Measurements from ENCODE around the gene GGA2.

The GGA2 gene

DNA sequence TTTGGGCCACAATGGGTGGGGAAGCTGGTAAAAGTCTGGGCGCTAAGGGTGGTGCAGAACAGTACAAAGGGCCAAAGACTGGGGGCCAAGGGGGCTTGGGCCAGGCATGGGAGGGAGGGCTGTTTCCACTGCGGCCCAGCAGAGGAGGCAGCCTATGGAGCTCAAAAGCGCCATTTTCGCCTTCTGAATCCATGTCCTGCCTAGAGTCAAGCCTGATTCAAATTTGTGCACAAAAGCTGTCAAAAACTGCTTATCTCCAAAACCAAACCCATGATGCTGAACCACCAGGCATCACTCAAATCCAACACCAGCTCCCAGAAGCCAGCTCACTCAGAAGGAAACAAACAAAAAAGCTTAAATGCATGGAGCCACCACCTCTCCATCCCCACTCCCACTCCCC lies 73.3 kb downstream of the GGA2 start:
- Histone ChIP-seq H3K4me3 (ENCODE audit: extremely low read depth, insufficient read depth, low read length, poor library complexity, severe bottlenecking) (no peak overlapping the region), H3K9me3 (ENCODE audit: control insufficient read depth, low read length) (no peaks in the 10 kb centered on the region), H3K36me3 (ENCODE audit: control insufficient read depth, insufficient read depth, low read length) (peaks cover 57% of the 10 kb centered on the region), H3K27ac (ENCODE audit: low read depth, low read length, severe bottlenecking) (no peak overlapping the region), H3K4me1 (ENCODE audit: control insufficient read depth, insufficient read depth, low read length, poor library complexity, severe bottlenecking) (no peaks in the 10 kb centered on the region)
- 85 to 97% methylated on average over 3 of the region's 4 CpGs for WGBS, 2 experiments (ENCODE audit: insufficient coverage in 2 of 2)

DNA sequence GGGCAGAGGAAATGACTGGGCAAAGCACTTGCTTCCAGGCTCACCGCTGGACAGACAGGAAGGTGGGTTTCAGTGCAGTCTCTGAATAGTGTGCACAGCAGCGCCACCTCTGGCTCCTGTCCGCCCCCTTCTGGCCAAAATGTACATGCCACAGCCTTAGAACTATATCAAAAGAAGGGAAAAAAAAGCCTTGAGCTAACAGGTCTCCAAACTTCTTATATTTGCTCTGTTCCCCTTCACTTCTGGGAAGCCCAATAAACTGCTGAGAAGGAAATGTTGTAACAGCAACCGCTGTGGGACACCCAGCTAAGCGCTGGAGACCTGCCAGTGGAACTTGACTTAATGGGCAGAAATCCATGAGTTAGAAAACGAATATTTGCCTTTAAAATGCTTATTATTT lies 74.8 kb downstream of the GGA2 start:
- Histone ChIP-seq H3K36me3 (ENCODE audit: control insufficient read depth, insufficient read depth, low read length) (peaks cover 51% of the 10 kb centered on the region), H3K4me1 (ENCODE audit: control insufficient read depth, insufficient read depth, low read length, poor library complexity, severe bottlenecking) (no peaks in the 10 kb centered on the region), H3K4me3 (ENCODE audit: extremely low read depth, insufficient read depth, low read length, poor library complexity, severe bottlenecking) (no peak overlapping the region), H3K27ac (ENCODE audit: low read depth, low read length, severe bottlenecking) (no peak overlapping the region), H3K9me3 (ENCODE audit: control insufficient read depth, low read length) (no peaks in the 10 kb centered on the region)
- 24 to 36% methylated on average over 1 to 4 of the region's 6 CpGs for WGBS, 2 experiments (ENCODE audit: insufficient coverage in 2 of 2)

DNA sequence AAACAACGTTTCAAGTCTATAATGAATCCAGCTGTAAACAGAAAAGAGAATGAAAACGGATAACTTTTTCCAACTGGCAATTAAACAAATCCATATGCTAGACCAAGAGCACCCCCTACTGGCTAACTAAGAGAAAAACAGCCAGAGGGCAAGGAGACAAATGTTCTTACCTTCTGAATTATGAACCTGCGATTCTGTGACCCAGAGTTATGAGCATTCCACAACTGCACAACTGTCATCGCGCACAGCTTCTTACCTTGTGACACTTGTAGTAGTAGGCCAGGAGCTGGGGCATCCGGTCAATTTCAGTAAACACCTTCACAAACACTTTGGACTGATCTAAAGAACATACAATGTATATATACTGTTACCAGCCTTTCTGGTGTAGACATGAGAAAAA lies 75.9 kb downstream of the GGA2 start:
- H3K36me3 ChIP-seq (ENCODE audit: control insufficient read depth, insufficient read depth, low read length): peaks cover 46% of the 10 kb centered on the region
- no peak overlapping the region for H3K27ac ChIP-seq (ENCODE audit: low read depth, low read length, severe bottlenecking)
- 24 to 71% methylated on average over 1 to 3 of the region's 6 CpGs for WGBS, 2 experiments (ENCODE audit: insufficient coverage in 2 of 2)

DNA sequence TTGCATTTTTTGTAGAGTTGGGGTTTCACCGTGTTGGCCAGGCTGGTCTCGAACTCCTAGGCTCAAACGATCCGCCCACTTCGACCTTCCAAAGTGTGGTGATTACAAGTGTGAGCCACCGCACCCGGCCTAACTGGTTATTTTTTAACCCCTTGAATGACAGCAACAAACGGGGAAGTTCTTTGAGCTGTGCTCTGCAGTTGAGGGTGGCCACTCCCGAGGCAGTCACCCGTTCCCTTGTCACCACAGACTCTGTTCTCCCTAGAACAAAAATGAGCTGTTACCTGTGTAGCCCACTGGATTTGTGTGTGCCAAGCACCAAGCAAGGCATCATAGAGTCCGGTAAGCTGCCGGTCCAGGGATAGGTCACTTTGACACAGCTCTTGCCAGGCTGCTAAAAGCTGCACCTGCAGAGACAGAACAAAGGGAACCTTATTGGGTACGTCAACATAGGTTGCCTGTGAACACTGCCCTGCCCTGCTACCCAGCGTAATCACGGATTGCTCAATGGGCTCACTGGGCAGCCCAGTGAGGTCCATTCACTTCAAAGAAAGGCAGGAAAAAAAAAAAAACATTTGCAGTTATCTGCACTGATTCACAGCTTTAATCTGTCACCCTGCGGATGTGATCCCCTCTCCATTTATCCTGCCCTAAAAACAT lies 76.9 kb downstream of the GGA2 start:
- Histone ChIP-seq H3K4me3 (ENCODE audit: extremely low read depth, insufficient read depth, low read length, poor library complexity, severe bottlenecking) (no peak overlapping the region), H3K36me3 (ENCODE audit: control insufficient read depth, insufficient read depth, low read length) (peaks cover 43% of the 10 kb centered on the region), H3K4me1 (ENCODE audit: control insufficient read depth, insufficient read depth, low read length, poor library complexity, severe bottlenecking) (no peaks in the 10 kb centered on the region), H3K27ac (ENCODE audit: low read depth, low read length, severe bottlenecking) (no peak overlapping the region), H3K9me3 (ENCODE audit: control insufficient read depth, low read length) (no peaks in the 10 kb centered on the region)
- WGBS, 2 experiments (ENCODE audit: insufficient coverage in 2 of 2): 94% methylated on average over 14 to 15 of the region's 16 CpGs

More for the DNA sequence above, 75.9 kb downstream of the GGA2 start:
- Histone ChIP-seq H3K4me1 (ENCODE audit: control insufficient read depth, insufficient read depth, low read length, poor library complexity, severe bottlenecking) (no peaks in the 10 kb centered on the region), H3K4me3 (ENCODE audit: extremely low read depth, insufficient read depth, low read length, poor library complexity, severe bottlenecking) (no peak overlapping the region), H3K9me3 (ENCODE audit: control insufficient read depth, low read length) (no peaks in the 10 kb centered on the region)

DNA sequence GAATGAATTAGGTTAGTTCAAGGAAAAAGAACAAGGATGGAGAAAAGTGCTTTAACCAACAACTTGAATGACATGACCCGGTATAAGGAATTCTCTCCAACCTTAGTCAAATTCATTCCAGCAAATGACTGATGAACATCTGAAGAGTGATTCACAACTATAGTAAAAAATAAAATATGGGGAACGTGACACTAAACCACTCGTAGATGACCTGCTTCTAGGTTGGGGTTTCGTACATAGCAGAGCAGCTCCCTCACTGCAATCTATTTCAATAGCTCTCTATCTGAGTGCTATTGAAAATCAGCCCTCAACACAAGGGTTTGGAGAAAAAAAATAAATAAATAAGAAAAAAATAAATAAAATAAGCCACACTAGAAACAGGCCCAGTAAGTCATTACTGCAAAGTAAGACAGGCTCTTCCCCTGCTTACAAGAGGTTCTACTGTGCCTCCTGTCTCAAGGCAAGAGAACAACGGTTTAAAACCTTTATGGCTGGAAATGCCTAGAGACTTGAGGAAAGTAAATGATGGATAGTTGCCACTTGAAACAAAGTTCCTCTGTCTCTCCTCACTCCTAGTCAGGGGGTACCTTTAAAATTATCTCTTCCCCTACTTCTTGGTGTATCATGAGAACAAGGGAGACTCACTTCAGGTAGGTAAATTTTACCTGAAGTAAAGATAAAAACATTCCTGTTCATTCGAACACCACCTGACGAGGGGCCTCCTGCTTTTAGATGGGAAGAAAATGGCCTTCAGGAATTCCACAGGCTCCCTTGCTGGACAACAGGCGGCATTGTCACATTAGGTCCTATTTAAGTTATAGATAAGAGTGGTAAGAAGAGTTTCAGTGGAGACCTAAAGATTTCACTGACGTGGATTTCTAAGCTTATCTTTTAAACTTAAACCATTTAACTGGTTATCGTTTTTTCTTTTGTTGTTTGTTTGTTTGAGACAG lies 77.8 kb downstream of the GGA2 start:
- no peaks in the 10 kb centered on the region for H3K4me1 ChIP-seq (ENCODE audit: control insufficient read depth, insufficient read depth, low read length, poor library complexity, severe bottlenecking)
- WGBS, 2 experiments (ENCODE audit: insufficient coverage in 2 of 2): 92 to 93% methylated on average over 2 to 3 of the region's 10 CpGs
- H3K36me3 ChIP-seq (ENCODE audit: control insufficient read depth, insufficient read depth, low read length): peaks cover 41% of the 10 kb centered on the region

DNA sequence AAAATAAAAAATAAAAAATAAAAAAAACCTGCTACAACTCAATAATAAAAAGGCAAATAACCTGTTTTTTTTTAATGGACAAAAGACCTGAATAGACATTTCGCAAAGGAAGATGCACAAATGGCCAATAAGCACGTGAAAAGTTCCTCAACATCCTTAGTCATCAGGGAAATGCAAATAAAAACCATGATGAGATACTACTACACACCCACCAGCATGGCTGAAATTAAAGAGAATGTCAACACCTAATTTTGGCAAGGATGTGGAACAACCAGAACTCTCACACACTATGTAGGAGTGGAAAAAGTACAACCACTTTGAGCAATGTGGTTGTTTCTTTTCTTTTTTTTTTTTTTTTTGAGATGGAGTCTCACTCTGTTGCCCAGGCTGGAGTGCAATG lies 81.9 kb downstream of the GGA2 start:
- no peaks in the 10 kb centered on the region for H3K9me3 ChIP-seq (ENCODE audit: control insufficient read depth, low read length)
- WGBS, 2 experiments (ENCODE audit: insufficient coverage in 2 of 2): 100% methylated on average over 1 of the region's 2 CpGs

More for the DNA sequence above, 77.8 kb downstream of the GGA2 start:
- Histone ChIP-seq H3K4me3 (ENCODE audit: extremely low read depth, insufficient read depth, low read length, poor library complexity, severe bottlenecking) (no peak overlapping the region), H3K9me3 (ENCODE audit: control insufficient read depth, low read length) (no peaks in the 10 kb centered on the region), H3K27ac (ENCODE audit: low read depth, low read length, severe bottlenecking) (no peak overlapping the region)

DNA sequence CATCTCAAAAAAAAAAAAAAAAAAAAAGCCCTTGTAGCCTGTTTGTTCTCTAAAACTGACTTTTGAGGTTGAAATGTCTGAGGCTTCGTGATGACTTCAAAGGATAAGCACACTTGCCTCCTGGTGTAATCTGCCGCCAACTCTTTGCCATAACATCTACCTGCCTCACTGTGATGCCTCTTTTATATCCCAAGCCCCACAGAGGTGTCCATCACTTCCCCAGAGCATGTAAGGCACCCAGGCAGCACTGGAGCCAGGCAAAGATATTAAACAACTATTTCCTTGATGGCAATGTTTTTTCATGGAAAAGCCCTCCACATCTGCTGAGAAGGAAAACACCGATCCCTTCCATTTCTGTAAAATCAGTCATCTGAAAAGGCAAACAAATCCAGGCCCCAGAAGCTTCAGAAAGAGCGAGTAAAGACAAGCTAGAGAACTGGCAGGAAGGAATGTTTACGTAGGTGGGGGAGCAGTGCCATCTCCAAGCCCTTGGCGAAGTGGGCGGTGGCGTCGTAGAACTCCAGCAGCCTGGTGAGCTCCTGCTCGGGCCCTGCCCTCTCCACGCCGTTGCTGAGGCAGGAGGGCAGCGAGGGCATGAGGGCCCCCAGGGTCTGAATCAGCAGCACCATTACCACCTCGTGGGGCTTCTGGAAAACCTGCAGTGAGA lies 85.9 kb downstream of the GGA2 start:
- WGBS, 2 experiments (ENCODE audit: insufficient coverage in 2 of 2): 93 to 95% methylated on average over 13 of the region's 14 CpGs
- H3K4me1 ChIP-seq (ENCODE audit: control insufficient read depth, insufficient read depth, low read length, poor library complexity, severe bottlenecking): peaks cover 4% of the 10 kb centered on the region
- no peak overlapping the region for H3K4me3 ChIP-seq (ENCODE audit: extremely low read depth, insufficient read depth, low read length, poor library complexity, severe bottlenecking)

More for the DNA sequence above, 81.9 kb downstream of the GGA2 start:
- Histone ChIP-seq H3K4me3 (ENCODE audit: extremely low read depth, insufficient read depth, low read length, poor library complexity, severe bottlenecking) (no peak overlapping the region), H3K36me3 (ENCODE audit: control insufficient read depth, insufficient read depth, low read length) (peaks cover 38% of the 10 kb centered on the region), H3K4me1 (ENCODE audit: control insufficient read depth, insufficient read depth, low read length, poor library complexity, severe bottlenecking) (no peaks in the 10 kb centered on the region), H3K27ac (ENCODE audit: low read depth, low read length, severe bottlenecking) (no peak overlapping the region)

DNA sequence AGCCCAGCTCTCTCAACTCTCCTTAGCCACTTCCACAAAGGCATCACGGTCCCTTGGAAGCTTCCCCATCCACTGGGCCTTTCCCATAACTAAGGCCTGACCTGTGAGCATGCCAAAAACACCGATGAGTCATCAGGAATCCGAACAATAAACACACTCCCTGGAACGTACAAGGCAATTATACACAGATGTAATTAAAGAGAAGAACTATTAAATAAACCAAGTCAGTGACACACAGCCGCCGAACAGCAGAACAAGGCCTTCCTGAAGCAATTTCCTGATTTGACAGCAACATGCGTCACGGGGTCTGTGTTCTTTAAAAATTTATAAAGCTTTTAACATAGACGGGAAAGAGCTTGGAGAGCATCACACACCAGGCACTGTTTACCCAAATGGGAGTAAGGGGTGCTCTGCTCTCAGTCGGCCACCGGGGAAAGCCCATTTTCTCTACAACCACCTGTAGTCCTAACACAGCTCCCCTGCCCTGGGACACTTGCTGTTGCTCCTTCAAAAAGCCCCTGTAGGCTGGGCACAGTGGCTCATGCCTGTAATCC lies 86.7 kb downstream of the GGA2 start:
- peaks cover 15% of the 10 kb centered on the region for H3K36me3 ChIP-seq (ENCODE audit: control insufficient read depth, insufficient read depth, low read length)
- H3K4me3 ChIP-seq (ENCODE audit: extremely low read depth, insufficient read depth, low read length, poor library complexity, severe bottlenecking): no peak overlapping the region
- no peaks in the 10 kb centered on the region for H3K9me3 ChIP-seq (ENCODE audit: control insufficient read depth, low read length)
- 91 to 95% methylated on average over 2 to 9 of the region's 11 CpGs for WGBS, 2 experiments (ENCODE audit: insufficient coverage in 2 of 2)
- H3K27ac ChIP-seq (ENCODE audit: low read depth, low read length, severe bottlenecking): no peak overlapping the region
- peaks cover 4% of the 10 kb centered on the region for H3K4me1 ChIP-seq (ENCODE audit: control insufficient read depth, insufficient read depth, low read length, poor library complexity, severe bottlenecking)

More for the DNA sequence above, 85.9 kb downstream of the GGA2 start:
- Histone ChIP-seq H3K36me3 (ENCODE audit: control insufficient read depth, insufficient read depth, low read length) (peaks cover 20% of the 10 kb centered on the region), H3K27ac (ENCODE audit: low read depth, low read length, severe bottlenecking) (no peak overlapping the region), H3K9me3 (ENCODE audit: control insufficient read depth, low read length) (no peaks in the 10 kb centered on the region)

DNA sequence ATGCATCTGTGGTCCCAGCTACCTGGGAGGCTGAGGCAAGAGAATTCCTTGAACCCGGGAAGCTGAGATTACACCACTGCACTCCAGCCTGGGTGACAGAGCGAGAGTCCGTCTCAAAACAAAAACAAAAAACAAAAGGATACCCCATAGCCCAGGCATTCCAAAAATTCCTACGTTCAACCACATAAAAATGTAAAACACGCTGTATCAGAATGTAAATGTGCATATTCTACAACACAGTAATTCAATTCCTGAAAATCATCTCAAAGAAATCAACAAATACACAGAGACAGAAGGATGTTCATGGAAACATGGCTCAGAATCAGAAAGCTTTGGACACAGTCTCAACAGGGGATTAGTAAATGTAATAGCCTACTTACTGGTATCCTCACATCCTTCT lies 90.3 kb downstream of the GGA2 start:
- Histone ChIP-seq H3K36me3 (ENCODE audit: control insufficient read depth, insufficient read depth, low read length) (peaks cover 24% of the 10 kb centered on the region), H3K4me3 (ENCODE audit: extremely low read depth, insufficient read depth, low read length, poor library complexity, severe bottlenecking) (no peak overlapping the region), H3K27ac (ENCODE audit: low read depth, low read length, severe bottlenecking) (no peak overlapping the region), H3K9me3 (ENCODE audit: control insufficient read depth, low read length) (no peaks in the 10 kb centered on the region), H3K4me1 (ENCODE audit: control insufficient read depth, insufficient read depth, low read length, poor library complexity, severe bottlenecking) (peaks cover 4% of the 10 kb centered on the region)
- 93 to 100% methylated on average over 1 to 5 of the region's 5 CpGs for WGBS, 2 experiments (ENCODE audit: insufficient coverage in 2 of 2)

DNA sequence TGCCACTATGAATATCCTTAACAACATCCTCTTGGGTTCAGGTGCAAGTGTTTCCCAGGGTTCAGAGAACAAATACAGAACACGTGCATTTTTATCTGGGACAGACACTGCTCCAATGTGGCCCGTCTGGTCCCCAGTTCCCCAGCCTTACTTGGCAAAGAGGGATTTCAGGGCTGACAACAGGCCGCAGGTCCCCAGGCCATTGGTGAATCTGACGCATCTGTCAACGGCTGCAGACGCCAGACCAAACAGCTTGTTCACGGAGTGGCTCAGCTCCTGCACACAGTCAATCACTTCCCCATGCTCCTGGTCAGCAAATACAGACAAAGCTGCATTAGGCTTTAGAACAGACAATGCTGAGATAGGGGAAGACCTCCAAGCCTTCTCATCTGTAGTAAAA lies 93.5 kb downstream of the GGA2 start:
- H3K27ac ChIP-seq (ENCODE audit: low read depth, low read length, severe bottlenecking): no peak overlapping the region

More for the DNA sequence above, 93.5 kb downstream of the GGA2 start:
- H3K4me3 ChIP-seq (ENCODE audit: extremely low read depth, insufficient read depth, low read length, poor library complexity, severe bottlenecking): no peak overlapping the region
- no peaks in the 10 kb centered on the region for H3K9me3 ChIP-seq (ENCODE audit: control insufficient read depth, low read length)
- WGBS, 2 experiments (ENCODE audit: insufficient coverage in 2 of 2): 83 to 92% methylated on average over 6 to 7 of the region's 7 CpGs
- H3K36me3 ChIP-seq (ENCODE audit: control insufficient read depth, insufficient read depth, low read length): peaks cover 37% of the 10 kb centered on the region
- H3K4me1 ChIP-seq (ENCODE audit: control insufficient read depth, insufficient read depth, low read length, poor library complexity, severe bottlenecking): peaks cover 1% of the 10 kb centered on the region

All from mesodermal cell (in vitro differentiated cells).